ENCODE data around the gene SLC6A11. TPM values are rescaled to one million over a fixed set of nuclear protein-coding genes. Genes with fewer than 3 reads are reported as not detected.

Gene SLC6A11
- 1 to 10 TPM; 6.1 to 7.3 TPM for polyA plus RNA-seq

GRCh38 chr3:10816019-10816862 is at the start of gene SLC6A11:
Gene SLC6A11 (plus strand): TSS chr3:10816228. CDS start chr3:10816266, 38 bp downstream.
- peak within 1 kb of the TSS; percentile 43 to 64 for H3K4me3 ChIP-seq (ENCODE audit: low read depth in 1 of 2, low read length in 2 of 2)
- H3K27ac ChIP-seq (ENCODE audit: low read depth in 2 of 2, low read length in 1 of 2) = no peak within 1 kb of the TSS

GRCh38 chr3:10768708-10769394 is 47.2 kb upstream of the SLC6A11 start:
- Histone ChIP-seq H3K27ac (ENCODE audit: low read depth in 2 of 2, low read length in 1 of 2) (no peak overlapping the region), H3K36me3 (ENCODE audit: control insufficient read depth in 2 of 2, insufficient read depth in 2 of 2, low read length in 1 of 2) (no peaks in the 10 kb centered on the region), H3K9me3 (ENCODE audit: control insufficient read depth in 2 of 2, insufficient read depth in 1 of 2, low read depth in 1 of 2, low read length in 1 of 2) (no peaks in the 10 kb centered on the region), H3K4me3 (ENCODE audit: low read depth in 1 of 2, low read length in 2 of 2) (no peak overlapping the region), H3K4me1 (ENCODE audit: control insufficient read depth in 2 of 2, insufficient read depth in 2 of 2, low read length in 1 of 2) (no peaks in the 10 kb centered on the region), H3K27me3 (ENCODE audit: control insufficient read depth in 1 of 2, insufficient read depth in 2 of 2, low read length in 2 of 2) (no peaks in the 10 kb centered on the region)
- 83 to 84% methylated on average over 10 of the region's 10 CpGs for WGBS, 2 donors

More at GRCh38 chr3:10816019-10816862, at the start of gene SLC6A11:
- H3K36me3 ChIP-seq (ENCODE audit: control insufficient read depth in 2 of 2, insufficient read depth in 2 of 2, low read length in 1 of 2) = peaks cover 0 to 8% of the 10 kb centered on the region in 2 donors
- peaks cover 0 to 7% of the 10 kb centered on the region in 2 donors for H3K4me1 ChIP-seq (ENCODE audit: control insufficient read depth in 2 of 2, insufficient read depth in 2 of 2, low read length in 1 of 2)
- no peaks in the 10 kb centered on the region for H3K9me3 ChIP-seq (ENCODE audit: control insufficient read depth in 2 of 2, insufficient read depth in 1 of 2, low read depth in 1 of 2, low read length in 1 of 2)
- 4 to 6% methylated on average over 85 to 96 of the region's 96 CpGs for whole genome bisulfite sequencing, 2 donors
- H3K27me3 ChIP-seq (ENCODE audit: control insufficient read depth in 1 of 2, insufficient read depth in 2 of 2, low read length in 2 of 2) = no peaks in the 10 kb centered on the region

DNA sequence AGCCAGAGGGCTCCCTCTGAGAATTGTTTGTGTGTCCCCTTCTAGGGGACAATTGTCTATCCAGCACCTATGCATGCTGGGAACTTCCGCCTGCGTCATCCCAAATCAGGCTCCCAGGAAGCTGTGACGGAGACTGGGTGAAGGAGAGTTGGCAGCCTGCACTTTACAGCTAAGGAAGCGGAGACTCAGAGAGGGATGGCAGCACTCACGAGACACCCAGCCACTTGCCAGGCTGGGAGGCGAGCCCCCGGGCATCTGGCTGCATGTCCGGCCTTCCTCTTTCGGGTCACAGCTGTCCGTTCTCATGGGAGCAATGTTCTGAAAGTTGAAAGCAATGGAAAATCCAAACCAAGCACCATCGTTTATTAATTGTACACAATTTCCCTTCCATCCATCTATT is 45.5 kb upstream of the SLC6A11 start:
- no peaks in the 10 kb centered on the region for H3K9me3 ChIP-seq (ENCODE audit: control insufficient read depth in 2 of 2, insufficient read depth in 1 of 2, low read depth in 1 of 2, low read length in 1 of 2)
- no peaks in the 10 kb centered on the region for H3K36me3 ChIP-seq (ENCODE audit: control insufficient read depth in 2 of 2, insufficient read depth in 2 of 2, low read length in 1 of 2)
- no peaks in the 10 kb centered on the region for H3K4me1 ChIP-seq (ENCODE audit: control insufficient read depth in 2 of 2, insufficient read depth in 2 of 2, low read length in 1 of 2)
- no peak overlapping the region for H3K4me3 ChIP-seq (ENCODE audit: low read depth in 1 of 2, low read length in 2 of 2)
- WGBS, 2 donors = 73 to 77% methylated on average over 11 of the region's 11 CpGs
- H3K27ac ChIP-seq (ENCODE audit: low read depth in 2 of 2, low read length in 1 of 2) = no peak overlapping the region
- no peaks in the 10 kb centered on the region for H3K27me3 ChIP-seq (ENCODE audit: control insufficient read depth in 1 of 2, insufficient read depth in 2 of 2, low read length in 2 of 2)

GRCh38 chr3:10770981-10771380 is 45.0 kb upstream of the SLC6A11 start:
- Histone ChIP-seq H3K4me1 (ENCODE audit: control insufficient read depth in 2 of 2, insufficient read depth in 2 of 2, low read length in 1 of 2) (no peaks in the 10 kb centered on the region), H3K27ac (ENCODE audit: low read depth in 2 of 2, low read length in 1 of 2) (no peak overlapping the region), H3K27me3 (ENCODE audit: control insufficient read depth in 1 of 2, insufficient read depth in 2 of 2, low read length in 2 of 2) (no peaks in the 10 kb centered on the region), H3K36me3 (ENCODE audit: control insufficient read depth in 2 of 2, insufficient read depth in 2 of 2, low read length in 1 of 2) (no peaks in the 10 kb centered on the region), H3K4me3 (ENCODE audit: low read depth in 1 of 2, low read length in 2 of 2) (no peak overlapping the region), H3K9me3 (ENCODE audit: control insufficient read depth in 2 of 2, insufficient read depth in 1 of 2, low read depth in 1 of 2, low read length in 1 of 2) (no peaks in the 10 kb centered on the region)
- 64 to 66% methylated on average over 3 of the region's 3 CpGs for whole genome bisulfite sequencing, 2 donors

GRCh38 chr3:10771486-10772270 is 44.4 kb upstream of the SLC6A11 start:
- no peaks in the 10 kb centered on the region for H3K4me1 ChIP-seq (ENCODE audit: control insufficient read depth in 2 of 2, insufficient read depth in 2 of 2, low read length in 1 of 2)
- no peaks in the 10 kb centered on the region for H3K9me3 ChIP-seq (ENCODE audit: control insufficient read depth in 2 of 2, insufficient read depth in 1 of 2, low read depth in 1 of 2, low read length in 1 of 2)
- H3K36me3 ChIP-seq (ENCODE audit: control insufficient read depth in 2 of 2, insufficient read depth in 2 of 2, low read length in 1 of 2) = no peaks in the 10 kb centered on the region
- no peak overlapping the region for H3K27ac ChIP-seq (ENCODE audit: low read depth in 2 of 2, low read length in 1 of 2)
- H3K4me3 ChIP-seq (ENCODE audit: low read depth in 1 of 2, low read length in 2 of 2) = no peak overlapping the region
- H3K27me3 ChIP-seq (ENCODE audit: control insufficient read depth in 1 of 2, insufficient read depth in 2 of 2, low read length in 2 of 2) = no peaks in the 10 kb centered on the region
- 55 to 58% methylated on average over 10 of the region's 10 CpGs for WGBS, 2 donors

GRCh38 chr3:10772271-10773161 is 43.5 kb upstream of the SLC6A11 start:
- H3K4me3 ChIP-seq (ENCODE audit: low read depth in 1 of 2, low read length in 2 of 2) = no peak overlapping the region
- no peaks in the 10 kb centered on the region for H3K36me3 ChIP-seq (ENCODE audit: control insufficient read depth in 2 of 2, insufficient read depth in 2 of 2, low read length in 1 of 2)
- no peaks in the 10 kb centered on the region for H3K4me1 ChIP-seq (ENCODE audit: control insufficient read depth in 2 of 2, insufficient read depth in 2 of 2, low read length in 1 of 2)
- no peak overlapping the region for H3K27ac ChIP-seq (ENCODE audit: low read depth in 2 of 2, low read length in 1 of 2)
- no peaks in the 10 kb centered on the region for H3K27me3 ChIP-seq (ENCODE audit: control insufficient read depth in 1 of 2, insufficient read depth in 2 of 2, low read length in 2 of 2)
- WGBS, 2 donors = 46 to 47% methylated on average over 16 of the region's 16 CpGs
- H3K9me3 ChIP-seq (ENCODE audit: control insufficient read depth in 2 of 2, insufficient read depth in 1 of 2, low read depth in 1 of 2, low read length in 1 of 2) = no peaks in the 10 kb centered on the region

DNA sequence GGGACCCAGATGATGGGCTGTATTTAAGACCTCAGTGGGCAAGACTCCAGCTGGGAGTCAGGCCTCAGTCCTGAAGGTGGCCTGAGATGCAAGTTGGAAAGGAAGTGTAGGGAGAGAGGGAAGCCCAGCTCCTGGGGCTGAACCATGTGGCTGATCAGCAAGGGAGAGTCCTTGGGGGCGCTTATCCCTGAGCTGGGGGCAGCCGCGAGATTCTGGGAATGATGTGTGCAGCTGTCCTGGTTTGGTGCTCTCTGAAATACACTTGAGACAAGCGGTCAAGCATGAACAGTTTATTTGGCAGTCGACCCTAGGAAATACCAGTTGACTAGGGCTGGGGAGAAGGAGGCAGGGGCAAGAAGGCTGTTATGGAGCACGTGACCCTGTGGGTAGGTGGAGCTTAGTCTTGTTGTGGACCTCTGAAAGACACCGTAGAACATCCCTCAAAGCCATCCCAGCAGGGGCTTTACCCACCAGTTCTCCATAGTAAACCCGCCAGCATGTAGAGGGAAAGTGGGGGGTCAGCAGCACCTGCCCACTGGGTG is 41.8 kb upstream of the SLC6A11 start:
- H3K9me3 ChIP-seq (ENCODE audit: control insufficient read depth in 2 of 2, insufficient read depth in 1 of 2, low read depth in 1 of 2, low read length in 1 of 2) = no peaks in the 10 kb centered on the region
- no peaks in the 10 kb centered on the region for H3K36me3 ChIP-seq (ENCODE audit: control insufficient read depth in 2 of 2, insufficient read depth in 2 of 2, low read length in 1 of 2)
- 72 to 78% methylated on average over 8 of the region's 8 CpGs for WGBS, 2 donors
- H3K4me1 ChIP-seq (ENCODE audit: control insufficient read depth in 2 of 2, insufficient read depth in 2 of 2, low read length in 1 of 2) = no peaks in the 10 kb centered on the region
- no peaks in the 10 kb centered on the region for H3K27me3 ChIP-seq (ENCODE audit: control insufficient read depth in 1 of 2, insufficient read depth in 2 of 2, low read length in 2 of 2)
- no peak overlapping the region for H3K4me3 ChIP-seq (ENCODE audit: low read depth in 1 of 2, low read length in 2 of 2)
- H3K27ac ChIP-seq (ENCODE audit: low read depth in 2 of 2, low read length in 1 of 2) = no peak overlapping the region

- WGBS, 2 donors = 64 to 75% methylated on average over 8 of the region's 8 CpGs
- no peaks in the 10 kb centered on the region for H3K9me3 ChIP-seq (ENCODE audit: control insufficient read depth in 2 of 2, insufficient read depth in 1 of 2, low read depth in 1 of 2, low read length in 1 of 2)
- H3K36me3 ChIP-seq (ENCODE audit: control insufficient read depth in 2 of 2, insufficient read depth in 2 of 2, low read length in 1 of 2) = no peaks in the 10 kb centered on the region
- H3K27ac ChIP-seq (ENCODE audit: low read depth in 2 of 2, low read length in 1 of 2) = no peak overlapping the region
- no peak overlapping the region for H3K4me3 ChIP-seq (ENCODE audit: low read depth in 1 of 2, low read length in 2 of 2)
- no peaks in the 10 kb centered on the region for H3K27me3 ChIP-seq (ENCODE audit: control insufficient read depth in 1 of 2, insufficient read depth in 2 of 2, low read length in 2 of 2)
- peaks cover 0 to 3% of the 10 kb centered on the region in 2 donors for H3K4me1 ChIP-seq (ENCODE audit: control insufficient read depth in 2 of 2, insufficient read depth in 2 of 2, low read length in 1 of 2)
These were observed 41.2 kb upstream of the SLC6A11 start for GRCh38 chr3:10774825-10775224.
